Fibroblast of the aortic adventitia (primary cell): ENCODE data around the gene GRIN3B. TPM values are rescaled to one million over a fixed set of nuclear protein-coding genes. Genes with fewer than 3 reads are reported as not detected.

Experiments used
- DNase-seq: peaks from one replicate; pipeline ENCODE4 v3.0.0-alpha.2; 2010; ENCODE audit warnings: low read depth
- H3K4me3 ChIP-seq: 2 replicates; pipeline ENCODE4 v1.5.1; 2011; ENCODE audit warnings: low read depth, mild to moderate bottlenecking, control low read depth, low read length, moderate library complexity
- total RNA-seq: library from RNA; depleted of rRNA; stranded (reverse); fragments of >200 nt; gene quantifications from 2 replicates; pipeline ENCODE4 v1.2.3, GENCODE V29; 2012; ENCODE audit warnings: low replicate concordance
- TF ChIP-seq, protein P1 (sequence below): IDR thresholded peaks from 2 replicates; pipeline ENCODE4 v1.5.1; 2011; ENCODE audit warnings: mild to moderate bottlenecking, low read length, control low read depth, inconsistent platforms; ENCODE audit not compliant: insufficient read depth

GRIN3B gene
- total RNA-seq, 1 donor = 0.45 TPM

DNA sequence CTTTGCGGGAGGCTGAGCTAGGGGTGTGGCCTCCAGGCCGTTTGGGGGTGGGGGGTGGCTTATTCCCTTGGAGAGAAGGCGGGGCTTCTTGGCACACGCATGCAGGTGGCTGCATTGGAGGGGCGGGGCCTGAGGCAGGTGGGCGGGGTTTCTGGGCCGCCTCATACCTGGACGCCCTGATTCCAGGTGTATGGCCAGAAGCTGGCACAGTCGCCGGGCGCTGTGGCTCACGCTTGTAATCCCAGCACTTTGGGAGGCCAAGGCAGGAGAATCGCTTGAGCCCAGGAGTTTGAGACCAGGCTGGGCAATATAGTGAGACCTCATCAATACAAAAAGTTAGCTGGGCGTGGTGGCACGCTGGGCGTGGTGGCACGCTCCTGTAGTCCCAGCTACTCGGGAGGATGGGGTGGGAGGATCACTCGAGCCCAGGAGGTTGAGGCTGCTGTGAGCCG lies 47.5 kb downstream of the GRIN3B start:
- no peak for DNase-seq
- TF ChIP-seq, protein P1, sequence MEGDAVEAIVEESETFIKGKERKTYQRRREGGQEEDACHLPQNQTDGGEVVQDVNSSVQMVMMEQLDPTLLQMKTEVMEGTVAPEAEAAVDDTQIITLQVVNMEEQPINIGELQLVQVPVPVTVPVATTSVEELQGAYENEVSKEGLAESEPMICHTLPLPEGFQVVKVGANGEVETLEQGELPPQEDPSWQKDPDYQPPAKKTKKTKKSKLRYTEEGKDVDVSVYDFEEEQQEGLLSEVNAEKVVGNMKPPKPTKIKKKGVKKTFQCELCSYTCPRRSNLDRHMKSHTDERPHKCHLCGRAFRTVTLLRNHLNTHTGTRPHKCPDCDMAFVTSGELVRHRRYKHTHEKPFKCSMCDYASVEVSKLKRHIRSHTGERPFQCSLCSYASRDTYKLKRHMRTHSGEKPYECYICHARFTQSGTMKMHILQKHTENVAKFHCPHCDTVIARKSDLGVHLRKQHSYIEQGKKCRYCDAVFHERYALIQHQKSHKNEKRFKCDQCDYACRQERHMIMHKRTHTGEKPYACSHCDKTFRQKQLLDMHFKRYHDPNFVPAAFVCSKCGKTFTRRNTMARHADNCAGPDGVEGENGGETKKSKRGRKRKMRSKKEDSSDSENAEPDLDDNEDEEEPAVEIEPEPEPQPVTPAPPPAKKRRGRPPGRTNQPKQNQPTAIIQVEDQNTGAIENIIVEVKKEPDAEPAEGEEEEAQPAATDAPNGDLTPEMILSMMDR = no peak
- H3K4me3 ChIP-seq = no peak overlapping the region

DNA sequence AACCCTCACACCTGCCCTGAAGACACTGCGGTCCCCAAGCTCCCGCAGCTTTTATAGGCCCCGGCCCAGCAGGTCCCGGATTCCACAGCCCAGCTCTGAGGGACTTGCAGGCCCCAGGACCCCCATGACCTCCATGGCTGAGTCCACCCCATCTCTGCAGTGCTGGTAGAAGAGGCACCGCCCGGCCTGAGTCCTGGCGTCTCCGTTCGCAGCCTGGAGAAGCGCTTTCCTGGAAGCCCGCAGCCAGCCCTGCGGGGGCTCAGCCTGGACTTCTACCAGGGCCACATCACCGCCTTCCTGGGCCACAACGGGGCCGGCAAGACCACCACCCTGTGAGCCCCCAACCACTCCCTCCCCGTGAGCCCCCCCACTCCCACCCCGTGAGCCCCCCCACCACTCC lies 48.9 kb downstream of the GRIN3B start:
- H3K4me3 ChIP-seq = no peak overlapping the region
- no peak for DNase-seq
- TF ChIP-seq, protein P1 = no peak

DNA sequence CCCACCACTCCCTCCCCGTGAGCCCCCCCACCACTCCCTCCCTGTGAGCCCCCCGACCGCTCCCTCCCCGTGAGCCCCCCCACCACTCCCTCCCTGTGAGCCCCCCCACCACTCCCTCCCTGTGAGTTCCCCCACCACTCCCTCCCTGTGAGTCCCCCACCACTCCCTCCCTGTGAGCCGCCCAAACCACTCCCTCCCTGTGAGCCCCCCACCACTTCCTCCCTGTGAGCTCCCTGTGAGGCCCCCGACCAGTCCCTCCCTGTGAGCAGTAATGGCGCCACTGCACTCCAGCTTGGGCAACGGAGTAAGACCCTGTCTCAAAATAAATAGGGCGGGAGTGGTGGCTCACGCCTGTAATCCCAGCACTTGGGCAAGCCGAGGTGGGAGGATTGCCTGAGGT lies 49.6 kb downstream of the GRIN3B start:
- TF ChIP-seq, protein P1 = no peak
- H3K4me3 ChIP-seq = no peak overlapping the region
- no peak for DNase-seq

DNA sequence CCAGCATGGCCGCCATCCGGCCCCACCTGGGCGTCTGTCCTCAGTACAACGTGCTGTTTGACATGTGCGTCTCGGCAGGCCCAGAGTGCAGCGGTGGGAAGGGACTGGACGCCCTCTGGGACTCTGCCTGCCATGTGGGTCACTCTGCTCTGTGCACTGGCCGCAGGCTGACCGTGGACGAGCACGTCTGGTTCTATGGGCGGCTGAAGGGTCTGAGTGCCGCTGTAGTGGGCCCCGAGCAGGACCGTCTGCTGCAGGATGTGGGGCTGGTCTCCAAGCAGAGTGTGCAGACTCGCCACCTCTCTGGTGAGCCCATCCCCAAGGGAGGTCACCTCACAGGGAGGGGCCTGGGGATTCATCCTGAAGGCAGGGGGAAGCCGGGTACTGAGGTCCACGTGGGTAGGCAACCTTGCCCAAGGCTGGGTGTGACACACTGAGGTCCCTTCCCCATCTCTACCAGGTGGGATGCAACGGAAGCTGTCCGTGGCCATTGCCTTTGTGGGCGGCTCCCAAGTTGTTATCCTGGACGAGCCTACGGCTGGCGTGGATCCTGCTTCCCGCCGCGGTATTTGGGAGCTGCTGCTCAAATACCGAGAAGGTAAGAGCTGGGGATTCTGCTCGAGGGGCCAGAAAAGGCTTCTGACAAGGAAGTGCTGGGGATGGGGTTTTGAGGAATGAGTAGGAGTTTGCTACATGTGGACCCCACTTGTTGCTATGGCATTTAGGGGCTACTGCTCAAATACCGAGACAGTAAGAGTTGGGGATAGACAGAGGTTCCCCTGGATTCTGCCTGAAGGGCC lies 51.0 kb downstream of the GRIN3B start:
- DNase-seq = no peak
- TF ChIP-seq, protein P1 = no peak
- H3K4me3 ChIP-seq = no peak overlapping the region

DNA sequence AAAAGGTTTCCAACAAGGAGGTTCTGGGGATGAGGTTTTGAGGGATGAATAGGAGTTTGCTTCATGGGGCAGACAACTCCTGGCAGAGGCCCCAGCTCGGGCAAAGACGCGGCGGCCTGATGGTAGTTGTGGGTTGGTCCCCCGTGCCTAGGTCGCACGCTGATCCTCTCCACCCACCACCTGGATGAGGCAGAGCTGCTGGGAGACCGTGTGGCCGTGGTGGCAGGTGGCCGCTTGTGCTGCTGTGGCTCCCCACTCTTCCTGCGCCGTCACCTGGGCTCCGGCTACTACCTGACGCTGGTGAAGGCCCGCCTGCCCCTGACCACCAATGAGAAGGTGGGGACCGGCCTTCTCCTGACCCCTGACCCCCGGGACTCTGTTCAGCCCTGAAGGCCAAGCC lies 51.6 kb downstream of the GRIN3B start:
- H3K4me3 ChIP-seq = no peak overlapping the region
- TF ChIP-seq, protein P1 = no peak
- DNase-seq = no peak

DNA sequence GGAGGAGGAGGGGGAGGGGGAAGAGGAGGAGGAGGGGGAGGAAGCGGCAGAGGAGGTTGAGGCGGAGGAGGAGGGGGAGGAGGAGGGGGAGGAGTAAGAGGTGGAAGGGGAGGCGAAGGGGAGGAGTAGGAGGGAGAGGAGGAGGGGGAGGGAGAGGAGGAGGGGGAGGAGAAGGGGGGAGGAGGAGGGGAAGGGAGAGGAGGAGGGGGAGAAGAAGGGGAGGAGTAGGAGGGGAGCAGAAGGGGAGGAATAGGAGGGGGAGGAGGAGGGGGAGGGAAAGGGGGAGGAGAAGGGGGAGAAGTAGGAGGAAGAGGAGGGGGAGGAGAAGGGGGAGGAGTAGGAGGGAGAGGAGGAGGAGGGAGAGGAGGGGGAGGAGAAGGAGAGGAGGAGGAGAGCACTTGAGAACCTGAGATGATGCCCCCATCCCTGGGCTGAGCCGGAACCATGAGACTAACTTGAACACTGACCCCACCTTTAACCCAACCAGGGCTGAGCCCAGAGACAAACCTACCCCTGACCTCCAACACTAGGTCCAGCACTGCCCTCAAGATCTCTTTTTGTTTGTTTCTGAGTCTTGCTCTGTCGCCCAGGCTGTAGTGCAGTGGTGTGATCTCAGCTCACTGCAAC lies 52.2 kb downstream of the GRIN3B start:
- TF ChIP-seq, protein P1 = no peak
- no peak overlapping the region for H3K4me3 ChIP-seq
- no peak for DNase-seq
